SW 1271 (cell line): ENCODE measurements around the gene DIPK1B.

ENCODE experiments used
- DNase-seq, 2 experiments: peaks; one replicate each; lab custom pipeline; 2025; lab: John Stamatoyannopoulos, UW

Gene DIPK1B

DNA sequence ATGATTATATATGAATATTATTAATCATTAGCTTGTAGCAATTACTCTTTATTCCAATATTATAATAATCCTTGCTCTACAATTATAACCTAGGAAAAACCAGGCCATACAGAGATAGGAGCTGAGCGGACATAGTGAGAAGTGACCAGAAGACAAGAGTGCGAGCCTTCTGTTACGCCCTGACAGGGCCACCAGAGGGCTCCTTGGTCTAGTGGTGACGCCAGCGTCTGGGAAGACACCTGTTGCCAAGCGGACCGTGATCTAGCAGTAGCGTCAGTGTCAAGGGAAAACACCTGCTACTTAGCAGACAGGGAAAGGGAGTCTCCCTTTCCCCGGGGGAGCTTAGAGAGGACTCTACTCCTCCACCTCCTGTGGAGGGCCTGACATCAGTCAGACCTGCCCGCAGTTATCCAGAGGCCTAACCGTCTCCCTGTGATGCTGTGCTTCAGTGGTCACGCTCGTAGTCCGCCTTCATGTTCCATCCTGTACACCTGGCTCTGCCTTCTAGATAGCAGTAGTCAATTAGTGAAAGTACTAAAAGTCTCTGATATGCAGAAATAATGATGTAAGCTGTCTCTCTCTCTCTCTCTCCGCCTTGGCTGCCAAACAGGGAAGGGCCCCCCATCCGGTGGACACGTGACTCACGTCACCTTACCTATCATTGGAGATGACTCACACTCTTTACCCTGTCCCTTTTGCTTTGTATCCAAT lies 54.2 kb downstream of the DIPK1B start:
- DNase-seq, result peak; percentile 53 to 62

DNA sequence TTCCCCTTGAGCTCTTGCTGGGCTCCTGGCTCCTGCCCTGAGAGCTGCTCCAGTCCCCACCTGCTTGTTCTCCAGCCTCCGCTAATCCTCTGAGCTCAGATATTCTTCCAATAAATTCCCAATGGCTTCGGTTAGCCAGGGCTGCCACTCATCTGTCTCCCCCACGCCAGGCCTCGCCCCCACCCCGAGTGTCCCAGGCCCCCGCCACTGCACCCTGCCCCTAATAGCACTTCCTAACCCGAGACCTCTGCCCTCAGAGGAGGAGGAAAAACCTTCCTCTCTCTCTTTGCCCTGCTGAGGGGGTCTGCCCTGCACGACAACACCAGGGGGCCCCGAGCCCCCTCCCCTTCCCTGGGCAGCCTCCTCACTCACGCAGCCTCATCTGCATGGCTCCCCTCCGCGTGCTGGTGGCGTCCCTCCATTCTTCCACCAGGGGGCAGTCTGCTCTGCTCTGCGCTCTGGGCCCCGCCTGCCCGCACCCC lies 57.4 kb downstream of the DIPK1B start:
- no peak for DNase-seq

DNA sequence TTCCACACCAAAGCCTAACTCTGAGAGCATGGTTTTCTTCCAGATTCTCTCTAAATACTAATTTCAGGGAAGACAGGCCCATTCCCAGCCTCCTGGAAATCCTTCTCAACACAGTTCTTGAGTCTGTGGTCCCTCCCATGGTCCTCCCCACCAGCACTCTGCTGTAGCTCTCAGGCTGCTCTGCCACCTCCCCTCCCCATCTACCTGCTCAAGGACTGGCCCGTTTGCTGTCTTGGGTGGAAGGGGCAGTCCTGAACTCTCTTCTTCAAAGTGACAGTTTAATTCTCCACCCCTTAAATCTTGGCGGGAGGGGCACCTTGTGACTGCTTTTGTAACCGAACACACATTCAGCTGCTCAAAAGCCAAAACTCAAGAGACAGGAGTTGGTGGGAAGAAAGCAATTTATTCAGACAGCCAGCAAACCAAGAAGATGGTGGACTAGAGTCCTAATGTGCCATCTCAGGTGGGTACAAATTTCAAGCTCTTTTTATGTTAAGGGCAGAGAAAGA lies 59.6 kb downstream of the DIPK1B start:
- no peak for DNase-seq

DNA sequence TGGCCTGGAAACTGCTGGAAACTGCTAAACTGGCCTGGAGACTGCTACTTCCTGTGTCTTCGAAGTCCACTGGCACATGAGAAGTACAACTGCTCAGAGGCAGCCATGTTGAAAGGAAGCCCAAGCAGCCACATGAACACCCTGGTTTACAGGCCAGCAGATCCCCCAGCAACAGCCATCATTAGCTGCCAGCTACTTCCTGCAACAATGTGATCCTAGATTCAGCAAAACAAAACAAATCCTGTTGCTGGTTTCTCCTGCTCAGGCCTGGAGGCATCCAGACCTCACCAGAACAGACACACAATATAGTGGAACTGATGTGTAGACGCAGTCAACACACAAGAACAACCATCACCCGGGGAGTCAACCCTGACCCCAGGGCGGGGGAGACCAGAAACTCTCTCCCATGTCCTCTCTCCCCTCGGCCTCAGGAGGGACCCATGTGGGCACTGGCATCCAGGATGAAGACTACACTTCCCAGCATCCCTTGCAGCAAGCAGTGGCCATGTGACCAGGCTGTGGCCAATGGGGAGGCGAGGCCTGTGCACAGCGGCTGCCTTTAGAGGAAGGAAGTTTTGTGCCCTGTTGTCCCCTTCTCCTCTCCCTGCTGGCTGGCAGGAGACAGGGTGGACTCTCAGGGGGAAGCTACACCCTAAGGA lies 61.1 kb downstream of the DIPK1B start:
- DNase-seq, result peak in 1 of 2 experiments; percentile 32
